Muscle of arm (tissue), 12 donors: ENCODE measurements around the gene GSTT2B. TPM values are rescaled to one million over a fixed set of nuclear protein-coding genes. Genes with fewer than 3 reads are reported as not detected.
"Not testable (repeated sequence)": the region's sequence is repeated elsewhere in the genome, so short reads cannot be mapped to it uniquely, and the experiment has no call there.

Experiments used
- DNase-seq: peaks from one replicate; pipeline ENCODE4 v3.0.0-alpha.2; 2013
- polyA plus RNA-seq, 12 donors: library from polyadenylated mRNA; unstranded; fragments of 120-200 nt; gene quantifications; one replicate each; pipeline ENCODE4 v1.2.1, GENCODE V29; 2013; ENCODE audit not compliant: insufficient read length in 12 of 12

GSTT2B gene
- polyA plus RNA-seq, 12 donors: 2.1 to 39.1 (median 7.1) TPM; not detected in 2

- DNase-seq: not testable (repeated sequence)
Measured at GRCh38 chr22:23951383-23951782, 9.6 kb downstream of the GSTT2B start.

GRCh38 chr22:23949764-23950163, 11.2 kb downstream of the GSTT2B start:
- DNase-seq: not testable (repeated sequence)

- not testable (repeated sequence) for DNase-seq
Measured at GRCh38 chr22:23947391-23947790, 13.6 kb downstream of the GSTT2B start.

- not testable (repeated sequence) for DNase-seq
Measured at GRCh38 chr22:23940166-23940565, 20.8 kb downstream of the GSTT2B start.

- no peak for DNase-seq
Measured at GRCh38 chr22:23939017-23939357, 22.0 kb downstream of the GSTT2B start.

- no peak for DNase-seq
Measured at GRCh38 chr22:23938328-23939016, 22.5 kb downstream of the GSTT2B start.

- DNase-seq: no peak
Measured at GRCh38 chr22:23926561-23926960, 34.4 kb downstream of the GSTT2B start.

GRCh38 chr22:23925020-23925606, 35.9 kb downstream of the GSTT2B start:
- DNase-seq: no peak

GRCh38 chr22:23922921-23923320, 38.1 kb downstream of the GSTT2B start:
- DNase-seq: no peak

- DNase-seq: not testable (repeated sequence)
Measured at GRCh38 chr22:23921586-23922201, 39.3 kb downstream of the GSTT2B start.

GRCh38 chr22:23920267-23920611, 40.8 kb downstream of the GSTT2B start:
- DNase-seq: not testable (repeated sequence)

- DNase-seq: no peak
Measured at GRCh38 chr22:23915290-23915689, 45.7 kb downstream of the GSTT2B start.

GRCh38 chr22:23913661-23914353, 47.2 kb downstream of the GSTT2B start:
- DNase-seq: peak; percentile 97

GRCh38 chr22:23913306-23913660, 47.7 kb downstream of the GSTT2B start:
- no peak for DNase-seq

GRCh38 chr22:23912293-23912903, 48.6 kb downstream of the GSTT2B start:
- no peak for DNase-seq

- DNase-seq: no peak
Measured at GRCh38 chr22:23911318-23911980, 49.5 kb downstream of the GSTT2B start.

- no peak for DNase-seq
Measured at GRCh38 chr22:23910496-23911190, 50.4 kb downstream of the GSTT2B start.

- peak; percentile 35 for DNase-seq
Measured at GRCh38 chr22:23909296-23909898, 51.6 kb downstream of the GSTT2B start.

GRCh38 chr22:23908587-23909205, 52.3 kb downstream of the GSTT2B start:
- no peak for DNase-seq

- not testable (repeated sequence) for DNase-seq
Measured at GRCh38 chr22:23907423-23907822, 53.6 kb downstream of the GSTT2B start.
